HCT116 (cell line): ENCODE data around the gene CD83. TPM values are rescaled to one million over a fixed set of nuclear protein-coding genes. Genes with fewer than 3 reads are reported as not detected.

Experiments used
- ATAC-seq: fragments of 200-7000 bp; cut with Tn5 transposase; 2 replicates; pipeline ENCODE4 v1.9.1; 2020; ENCODE audit warnings: mild to moderate bottlenecking, moderate library complexity
- BruUV-seq: library from RNA; stranded (reverse); fragments of 400-500 nt; replicated peaks from 2 replicates; lab custom pipeline; 2021; lab: Mats Ljungman, UMichigan
- CTCF ChIA-PET: fragments of 300-600 bp; sonication (Branson Sonifier 250); formaldehyde crosslinking; loops from one replicate; lab custom pipeline; 2021; ENCODE audit warnings: antibody characterized with exemption; lab: Charles Lee
- POLR2A ChIA-PET: fragments of 300-600, 350-600 bp; sonication (Branson Sonifier 250); formaldehyde crosslinking; loops from one replicate; lab custom pipeline; 2021; ENCODE audit warnings: antibody characterized with exemption; lab: Charles Lee
- RAD21 ChIA-PET, 2 experiments: fragments of 300-600 bp; sonication (Branson Sonifier 250); formaldehyde crosslinking; loops; one replicate each; lab custom pipeline; 2023; ENCODE audit warnings: low total read pairs in 2 of 2; ENCODE audit not compliant: uncharacterized antibody in 2 of 2, unreplicated experiment in 2 of 2, low non-redundant PET in 1 of 2; lab: Charles Lee
- DNase-seq: peaks from one replicate; pipeline ENCODE4 v3.0.0-alpha.2; 2010; ENCODE audit warnings: low read depth, low spot score
- H2AFZ ChIP-seq: fragments of 200-600 bp; shearing (Covaris generic), sonication (generic); 2 replicates; pipeline ENCODE4 v1.6.1; 2017; ENCODE audit warnings: low read depth, mixed run types, mixed read lengths, antibody characterized with exemption, low read length; ENCODE audit not compliant: poor library complexity, severe bottlenecking
- H3K27ac ChIP-seq: 2 replicates; pipeline ENCODE4 v1.5.1; 2012; ENCODE audit warnings: low read depth, low read length
- H3K27me3 ChIP-seq: fragments of 200-600 bp; sonication (generic); 2 replicates; pipeline ENCODE4 v1.6.1; 2016; ENCODE audit warnings: mixed run types, low read length, mixed read lengths; ENCODE audit not compliant: insufficient read depth
- H3K36me3 ChIP-seq, 2 experiments: fragments of 200-500 bp in 1 of 2; fragments of 200-600 bp in 1 of 2; sonication (Bioruptor generic) in 1 of 2; sonication (generic) in 1 of 2; 2 replicates each; pipeline versions ENCODE4 v1.5.1 to v1.6.1; 2014 to 2016; ENCODE audit warnings: low read length in 2 of 2, inconsistent platforms in 1 of 2, mixed read lengths in 1 of 2, mixed run types in 1 of 2; ENCODE audit not compliant: insufficient read depth in 2 of 2, control insufficient read depth in 1 of 2
- H3K4me1 ChIP-seq, 2 experiments: fragments of 200-600 bp in 1 of 2; sonication (generic) in 1 of 2; 2 replicates each; pipeline versions ENCODE4 v1.5.1 to v1.6.1; 2012 to 2017; ENCODE audit warnings: low read length in 2 of 2, inconsistent platforms in 1 of 2, mild to moderate bottlenecking in 1 of 2, mixed read lengths in 1 of 2, mixed run types in 1 of 2, moderate library complexity in 1 of 2; ENCODE audit not compliant: insufficient read depth in 2 of 2, control insufficient read depth in 1 of 2
- H3K4me2 ChIP-seq: fragments of 200-600 bp; sonication (generic); 2 replicates; pipeline ENCODE4 v1.6.1; 2017; ENCODE audit warnings: mixed run types, low read length, mixed read lengths
- H3K4me3 ChIP-seq, 2 experiments: fragments of 200-600 bp in 1 of 2; sonication (generic) in 1 of 2; replicated peaks in 1 of 2; 2 replicates each; pipeline ENCODE4 v1.5.1; 2011 to 2016; ENCODE audit warnings: low read length in 2 of 2, control low read depth in 1 of 2, low read depth in 1 of 2, mild to moderate bottlenecking in 1 of 2, mixed read lengths in 1 of 2, mixed run types in 1 of 2
- H3K79me2 ChIP-seq: fragments of 200-600 bp; sonication (generic); 2 replicates; pipeline ENCODE4 v1.6.1; 2017; ENCODE audit warnings: mild to moderate bottlenecking, mixed run types, low read length, moderate library complexity, mixed read lengths; ENCODE audit not compliant: insufficient read depth
- H3K9ac ChIP-seq: fragments of 200-600 bp; sonication (generic); 2 replicates; pipeline ENCODE4 v1.6.1; 2016; ENCODE audit warnings: low read length, mixed read lengths
- H3K9me2 ChIP-seq: fragments of 200-600 bp; sonication (generic), shearing (Covaris generic); 2 replicates; pipeline ENCODE4 v1.6.1; 2017; ENCODE audit warnings: mixed run types, mild to moderate bottlenecking, moderate library complexity; ENCODE audit not compliant: insufficient read depth
- H3K9me3 ChIP-seq, 2 experiments: fragments of 200-500 bp in 1 of 2; fragments of 200-600 bp in 1 of 2; sonication (Bioruptor generic) in 1 of 2; sonication (generic) in 1 of 2; 2 replicates each; pipeline ENCODE4 v1.6.1; 2014 to 2017; ENCODE audit warnings: low read length in 2 of 2, mixed read lengths in 2 of 2, inconsistent platforms in 1 of 2, low read depth in 1 of 2, mild to moderate bottlenecking in 1 of 2, mixed run types in 1 of 2, moderate library complexity in 1 of 2; ENCODE audit not compliant: control insufficient read depth in 1 of 2, insufficient read depth in 1 of 2
- H4K20me1 ChIP-seq: fragments of 200-600 bp; sonication (generic), shearing (Covaris generic); 2 replicates; pipeline ENCODE4 v1.6.1; 2017; ENCODE audit warnings: mixed run types, mild to moderate bottlenecking, moderate library complexity; ENCODE audit not compliant: insufficient read depth
- CBX3 ChIP-seq: IDR thresholded peaks from 2 replicates; pipeline ENCODE4 v1.6.1; 2012; ENCODE audit warnings: low read depth
- EGR1 ChIP-seq: IDR thresholded peaks from 2 replicates; pipeline ENCODE4 v1.6.1; 2012; ENCODE audit warnings: low read depth
- ELF1 ChIP-seq: IDR thresholded peaks from 2 replicates; pipeline ENCODE4 v1.6.1; 2012; ENCODE audit warnings: low read depth, borderline replicate concordance
- EZH2 ChIP-seq: fragments of 200-600 bp; sonication (generic); IDR thresholded peaks from 2 replicates; pipeline ENCODE4 v1.6.1; 2017; ENCODE audit warnings: antibody characterized with exemption, mixed run types
- EZH2phosphoT487 ChIP-seq: fragments of 200-600 bp; IDR thresholded peaks from 2 replicates; pipeline ENCODE4 v1.6.1; 2018; ENCODE audit warnings: antibody characterized with exemption, borderline replicate concordance
- FOSL1 ChIP-seq: IDR thresholded peaks from 2 replicates; pipeline ENCODE4 v1.6.1; 2012; ENCODE audit warnings: low read depth
- JUND ChIP-seq: IDR thresholded peaks from 2 replicates; pipeline ENCODE4 v1.6.1; 2012
- POLR2A ChIP-seq: IDR thresholded peaks from 2 replicates; pipeline ENCODE4 v1.7.0; 2011; ENCODE audit warnings: borderline replicate concordance; ENCODE audit not compliant: insufficient read depth, insufficient read length; ENCODE audit errors: extremely low read depth
- POLR2AphosphoS5 ChIP-seq: IDR thresholded peaks from 2 replicates; pipeline ENCODE4 v1.6.1; 2011; ENCODE audit warnings: mild to moderate bottlenecking, low read depth, low read length, moderate library complexity
- SIN3A ChIP-seq: IDR thresholded peaks from 2 replicates; pipeline ENCODE4 v1.6.1; 2012; ENCODE audit warnings: low read depth
- SRF ChIP-seq: IDR thresholded peaks from 2 replicates; pipeline ENCODE4 v1.6.1; 2012; ENCODE audit warnings: low read depth
- TCF7L2 ChIP-seq: IDR thresholded peaks from 2 replicates; pipeline ENCODE4 v1.7.0; 2011; ENCODE audit warnings: borderline replicate concordance, inconsistent platforms; ENCODE audit not compliant: insufficient read depth, insufficient read length; ENCODE audit errors: extremely low read depth
- YY1 ChIP-seq: IDR thresholded peaks from 2 replicates; pipeline ENCODE4 v1.6.1; 2011; ENCODE audit warnings: low read length, low read depth, moderate library complexity, mild to moderate bottlenecking; ENCODE audit not compliant: insufficient replicate concordance; ENCODE audit errors: extremely low read depth
- ZFX ChIP-seq: fragments of 450-650 bp; IDR thresholded peaks from 2 replicates; pipeline ENCODE4 v1.6.1; 2017
- ZNF274 ChIP-seq: fragments of 200-500 bp; sonication (Bioruptor generic); IDR thresholded peaks from 2 replicates; pipeline ENCODE4 v1.6.1; 2014; ENCODE audit warnings: mild to moderate bottlenecking, low read depth, low read length, inconsistent platforms
- intact Hi-C: fragments of 100-400 bp; cut with micrococcal nuclease; formaldehyde crosslinking; loops from 2 replicates; pipeline ENCODE4 v1.10.0; 2022
- total RNA-seq: library from RNA; stranded (reverse); gene quantifications from one replicate; pipeline ENCODE4 v1.2.1, GENCODE V29; 2021; ENCODE audit not compliant: unreplicated experiment
- TF ChIP-seq, protein P1 (sequence below), 3 experiments: fragments of 200-600 bp in 1 of 3; sonication (generic) in 1 of 3; IDR thresholded peaks in 2 of 3; conservative IDR thresholded peaks in 1 of 3; 2 replicates each; pipeline ENCODE4 v1.5.1; 2012 to 2017; ENCODE audit warnings: low read depth in 2 of 3, low read length in 2 of 3, antibody characterized with exemption in 1 of 3, borderline replicate concordance in 1 of 3, control low read depth in 1 of 3, mild to moderate bottlenecking in 1 of 3, mixed read lengths in 1 of 3, mixed run types in 1 of 3, moderate library complexity in 1 of 3; ENCODE audit not compliant: insufficient read depth in 1 of 3
- TF ChIP-seq, protein P2 (sequence below): IDR thresholded peaks from 2 replicates; pipeline ENCODE4 v1.6.1; 2011; ENCODE audit warnings: mild to moderate bottlenecking, low read length, moderate library complexity; ENCODE audit not compliant: insufficient replicate concordance; ENCODE audit errors: extremely low read depth
- TF ChIP-seq, protein P3 (sequence below): IDR thresholded peaks from 2 replicates; pipeline ENCODE4 v1.6.1; 2012
- TF ChIP-seq, protein P4 (sequence below): IDR thresholded peaks from 2 replicates; pipeline ENCODE4 v1.6.1; 2012

The CD83 gene
- total RNA-seq, 1 experiment from 2014 or later: 6.0 TPM

DNA sequence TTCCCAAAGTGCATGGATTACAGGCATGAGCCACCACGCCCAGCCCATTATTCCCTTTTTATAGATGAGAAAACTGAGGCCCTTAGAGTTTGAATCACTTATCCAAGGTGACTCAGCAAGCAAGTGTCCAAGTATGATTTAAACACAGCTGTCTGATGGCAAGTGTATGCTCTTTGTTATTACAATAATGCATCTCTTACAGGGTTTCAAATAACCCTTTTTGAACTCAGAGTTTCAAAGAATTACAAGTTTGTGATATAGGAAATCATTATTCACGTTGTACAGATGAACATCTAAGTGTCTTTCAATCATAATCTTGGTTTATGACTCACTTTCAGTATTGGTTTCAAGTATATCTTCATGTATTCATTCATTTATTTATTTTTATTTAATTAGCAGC, 63.0 kb downstream of the CD83 start:
- no peaks in the 10 kb centered on the region for H3K9me3 ChIP-seq
- ChIA-PET POLR2A (no interaction called here), RAD21 (no interaction called here), CTCF (no interaction called here)
- TF ChIP-seq EGR1 (no peak), SIN3A (no peak)
- H3K9ac ChIP-seq: no peak overlapping the region
- no peak for ATAC-seq
- no peaks in the 10 kb centered on the region for H4K20me1 ChIP-seq
- no peaks in the 10 kb centered on the region for H3K36me3 ChIP-seq
- no peaks in the 10 kb centered on the region for H3K79me2 ChIP-seq
- intact Hi-C loops: no loop called here
- no peak for DNase-seq
- no peak overlapping the region for H3K27ac ChIP-seq
- no peak overlapping the region for H3K4me2 ChIP-seq
- H3K4me1 ChIP-seq: no peaks in the 10 kb centered on the region
- no peak overlapping the region for H3K4me3 ChIP-seq
- BruUV-seq: no TSS peak
- H2AFZ ChIP-seq: no peak overlapping the region
- no peaks in the 10 kb centered on the region for H3K9me2 ChIP-seq
- no peaks in the 10 kb centered on the region for H3K27me3 ChIP-seq

DNA sequence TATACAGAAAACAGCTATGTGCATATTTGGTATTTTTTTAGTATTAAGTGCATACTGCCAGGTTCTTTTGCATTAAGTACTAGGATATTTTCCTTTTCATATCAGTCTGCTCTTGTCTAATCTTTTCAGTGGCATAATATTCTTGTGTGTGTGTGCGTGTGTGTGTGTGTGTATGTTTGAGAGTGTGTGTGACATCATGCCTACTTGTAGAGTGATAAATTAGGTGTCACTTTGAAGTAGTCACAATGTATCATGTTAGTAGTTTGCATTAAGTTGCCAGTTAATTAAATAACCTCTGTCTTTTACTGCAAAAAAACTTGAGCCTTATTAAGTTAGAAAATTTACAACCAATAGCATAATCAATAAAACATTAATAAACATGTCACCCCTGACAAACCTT, 65.3 kb downstream of the CD83 start:
- no peaks in the 10 kb centered on the region for H3K36me3 ChIP-seq
- H3K4me1 ChIP-seq: no peaks in the 10 kb centered on the region
- POLR2A ChIA-PET: no interaction called here
- no peak for TF ChIP-seq SIN3A
- TF ChIP-seq EZH2phosphoT487: no peak
- no peak for TF ChIP-seq SRF
- TF ChIP-seq CBX3: no peak
- TF ChIP-seq ZFX: no peak
- TF ChIP-seq, protein P1, sequence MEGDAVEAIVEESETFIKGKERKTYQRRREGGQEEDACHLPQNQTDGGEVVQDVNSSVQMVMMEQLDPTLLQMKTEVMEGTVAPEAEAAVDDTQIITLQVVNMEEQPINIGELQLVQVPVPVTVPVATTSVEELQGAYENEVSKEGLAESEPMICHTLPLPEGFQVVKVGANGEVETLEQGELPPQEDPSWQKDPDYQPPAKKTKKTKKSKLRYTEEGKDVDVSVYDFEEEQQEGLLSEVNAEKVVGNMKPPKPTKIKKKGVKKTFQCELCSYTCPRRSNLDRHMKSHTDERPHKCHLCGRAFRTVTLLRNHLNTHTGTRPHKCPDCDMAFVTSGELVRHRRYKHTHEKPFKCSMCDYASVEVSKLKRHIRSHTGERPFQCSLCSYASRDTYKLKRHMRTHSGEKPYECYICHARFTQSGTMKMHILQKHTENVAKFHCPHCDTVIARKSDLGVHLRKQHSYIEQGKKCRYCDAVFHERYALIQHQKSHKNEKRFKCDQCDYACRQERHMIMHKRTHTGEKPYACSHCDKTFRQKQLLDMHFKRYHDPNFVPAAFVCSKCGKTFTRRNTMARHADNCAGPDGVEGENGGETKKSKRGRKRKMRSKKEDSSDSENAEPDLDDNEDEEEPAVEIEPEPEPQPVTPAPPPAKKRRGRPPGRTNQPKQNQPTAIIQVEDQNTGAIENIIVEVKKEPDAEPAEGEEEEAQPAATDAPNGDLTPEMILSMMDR (IDR thresholded peaks at IDR 0.05 in 2 of 3, conservative IDR thresholded peaks at IDR 0.05 in 1 of 3; ENCODE audit: borderline replicate concordance in 1 of 3, insufficient read depth in 1 of 3, low read depth in 2 of 3, low read length in 2 of 3): no peak
- TF ChIP-seq JUND: no peak
- TF ChIP-seq, protein P2, sequence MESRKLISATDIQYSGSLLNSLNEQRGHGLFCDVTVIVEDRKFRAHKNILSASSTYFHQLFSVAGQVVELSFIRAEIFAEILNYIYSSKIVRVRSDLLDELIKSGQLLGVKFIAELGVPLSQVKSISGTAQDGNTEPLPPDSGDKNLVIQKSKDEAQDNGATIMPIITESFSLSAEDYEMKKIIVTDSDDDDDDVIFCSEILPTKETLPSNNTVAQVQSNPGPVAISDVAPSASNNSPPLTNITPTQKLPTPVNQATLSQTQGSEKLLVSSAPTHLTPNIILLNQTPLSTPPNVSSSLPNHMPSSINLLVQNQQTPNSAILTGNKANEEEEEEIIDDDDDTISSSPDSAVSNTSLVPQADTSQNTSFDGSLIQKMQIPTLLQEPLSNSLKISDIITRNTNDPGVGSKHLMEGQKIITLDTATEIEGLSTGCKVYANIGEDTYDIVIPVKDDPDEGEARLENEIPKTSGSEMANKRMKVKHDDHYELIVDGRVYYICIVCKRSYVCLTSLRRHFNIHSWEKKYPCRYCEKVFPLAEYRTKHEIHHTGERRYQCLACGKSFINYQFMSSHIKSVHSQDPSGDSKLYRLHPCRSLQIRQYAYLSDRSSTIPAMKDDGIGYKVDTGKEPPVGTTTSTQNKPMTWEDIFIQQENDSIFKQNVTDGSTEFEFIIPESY: no peak
- TF ChIP-seq, protein P3, sequence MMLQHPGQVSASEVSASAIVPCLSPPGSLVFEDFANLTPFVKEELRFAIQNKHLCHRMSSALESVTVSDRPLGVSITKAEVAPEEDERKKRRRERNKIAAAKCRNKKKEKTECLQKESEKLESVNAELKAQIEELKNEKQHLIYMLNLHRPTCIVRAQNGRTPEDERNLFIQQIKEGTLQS: no peak
- TF ChIP-seq, protein P4, sequence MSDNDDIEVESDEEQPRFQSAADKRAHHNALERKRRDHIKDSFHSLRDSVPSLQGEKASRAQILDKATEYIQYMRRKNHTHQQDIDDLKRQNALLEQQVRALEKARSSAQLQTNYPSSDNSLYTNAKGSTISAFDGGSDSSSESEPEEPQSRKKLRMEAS: no peak
- TF ChIP-seq EZH2: no peak
- TF ChIP-seq TCF7L2: no peak
- no peak for TF ChIP-seq ELF1
- TF ChIP-seq ZNF274: no peak
- no peak for TF ChIP-seq FOSL1
- no peak for TF ChIP-seq POLR2A
- no peak for TF ChIP-seq POLR2AphosphoS5
- TF ChIP-seq EGR1: no peak
- TF ChIP-seq YY1: no peak
- TF ChIP-seq, all 23 proteins: peak for 0
- H3K27ac ChIP-seq: no peak overlapping the region
- BruUV-seq: no TSS peak
- no peaks in the 10 kb centered on the region for H3K9me2 ChIP-seq
- H3K79me2 ChIP-seq: no peaks in the 10 kb centered on the region
- ChIA-PET CTCF (no interaction called here), RAD21 (no interaction called here)
- H2AFZ ChIP-seq: no peak overlapping the region
- no peak overlapping the region for H3K4me2 ChIP-seq
- H4K20me1 ChIP-seq: no peaks in the 10 kb centered on the region
- no peaks in the 10 kb centered on the region for H3K27me3 ChIP-seq
- intact Hi-C loops: no loop called here
- DNase-seq (no peak), ATAC-seq (no peak)
- H3K9ac ChIP-seq: no peak overlapping the region
- no peak overlapping the region for H3K4me3 ChIP-seq
- H3K9me3 ChIP-seq: no peaks in the 10 kb centered on the region
